GM12878 (cell line): Measurements from ENCODE around the gene RNASEH2A. TPM values are rescaled to one million over a fixed set of nuclear protein-coding genes. Genes with fewer than 3 reads are reported as not detected.

Experiments used
- ATAC-seq: fragments of 200-7000 bp; cut with Tn5 transposase; 3 replicates; pipeline ENCODE4 v1.9.1; 2020; ENCODE audit warnings: mild to moderate bottlenecking, moderate library complexity
- BruUV-seq: library from RNA; stranded (reverse); fragments of 400-500 nt; replicated peaks from 2 replicates; lab custom pipeline; 2021; lab: Mats Ljungman, UMichigan
- CTCF ChIA-PET: fragments of 300-600 bp; sonication (Branson Sonifier 250); formaldehyde crosslinking; extraction: SDS; loops from one replicate; lab custom pipeline; 2021; ENCODE audit warnings: inconsistent platforms; lab: Yijun Ruan, JAX
- POLR2A ChIA-PET: fragments of 350-600 bp; formaldehyde crosslinking; extraction: SDS; loops from one replicate; lab custom pipeline; 2021; ENCODE audit warnings: inconsistent platforms; lab: Charles Lee
- RAD21 ChIA-PET: fragments of 300-600 bp; sonication (Branson Sonifier 250); formaldehyde crosslinking; loops from one replicate; lab custom pipeline; 2023; ENCODE audit warnings: antibody characterized with exemption; ENCODE audit not compliant: unreplicated experiment; lab: Charles Lee
- SMC1A ChIA-PET: fragments of 300-600 bp; sonication (Branson Sonifier 250); formaldehyde crosslinking; loops from one replicate; lab custom pipeline; 2023; ENCODE audit not compliant: unreplicated experiment, uncharacterized antibody; lab: Charles Lee
- DNase-seq: peaks from one replicate; pipeline ENCODE4 v3.0.0-alpha.2; 2011; ENCODE audit warnings: low read depth, low spot score
- FAIRE-seq: peaks from 3 replicates; lab custom pipeline; 2011; peaks lifted over from hg19 to GRCh38; lab: Jason Lieb, UNC
- H2AFZ ChIP-seq: 2 replicates; pipeline ENCODE4 v1.6.0; 2011; ENCODE audit warnings: low read depth, low read length, control low read depth; ENCODE audit not compliant: control insufficient read depth
- H3K27ac ChIP-seq: 2 replicates; pipeline ENCODE4 v1.5.1; 2011; ENCODE audit warnings: control low read depth; ENCODE audit not compliant: control insufficient read depth, insufficient read depth
- H3K27me3 ChIP-seq, 2 experiments: replicated peaks in 1 of 2; 2 replicates each; pipeline versions ENCODE4 v1.6.0 to v1.6.1; 2011; ENCODE audit warnings: low read length in 1 of 2; ENCODE audit not compliant: control insufficient read depth in 2 of 2, insufficient read depth in 2 of 2
- H3K36me3 ChIP-seq, 2 experiments: 2 replicates each; pipeline ENCODE4 v1.5.1; 2011; ENCODE audit warnings: low read length in 1 of 2; ENCODE audit not compliant: control insufficient read depth in 2 of 2, insufficient read depth in 2 of 2
- H3K4me1 ChIP-seq: 2 replicates; pipeline ENCODE4 v1.6.1; 2011; ENCODE audit warnings: mild to moderate bottlenecking, low read length, moderate library complexity, mixed read lengths; ENCODE audit not compliant: control insufficient read depth, insufficient read depth
- H3K4me2 ChIP-seq: 2 replicates; pipeline ENCODE4 v1.6.0; 2011; ENCODE audit warnings: control low read depth; ENCODE audit not compliant: control insufficient read depth, insufficient read depth
- H3K4me3 ChIP-seq: fragments of 200-600 bp; sonication (generic); 2 replicates; pipeline ENCODE4 v1.5.1; 2016
- H3K79me2 ChIP-seq: 2 replicates; pipeline ENCODE4 v1.6.0; 2011; ENCODE audit warnings: low read length; ENCODE audit not compliant: control insufficient read depth, insufficient read depth
- H3K9ac ChIP-seq: 2 replicates; pipeline ENCODE4 v1.8.0; 2011; ENCODE audit warnings: low read length, control low read depth, mixed read lengths; ENCODE audit not compliant: control insufficient read depth, insufficient read depth
- H3K9me3 ChIP-seq: replicated peaks from 3 replicates; pipeline ENCODE4 v1.5.1; 2011; ENCODE audit warnings: mild to moderate bottlenecking, low read length; ENCODE audit not compliant: control insufficient read depth, insufficient read depth
- H4K20me1 ChIP-seq: 2 replicates; pipeline ENCODE4 v1.6.0; 2011; ENCODE audit not compliant: control insufficient read depth, insufficient read depth
- ASH2L ChIP-seq: fragments of 300-600, 200-600 bp; sonication (generic); IDR thresholded peaks from 2 replicates; pipeline ENCODE4 v1.6.1; 2017; ENCODE audit warnings: low read depth, mild to moderate bottlenecking, borderline replicate concordance
- CEBPB ChIP-seq, 2 experiments: fragments of 150-350 bp in 1 of 2; IDR thresholded peaks; 2 replicates each; pipeline ENCODE4 v1.6.1; 2012 to 2014; ENCODE audit warnings: low read depth in 2 of 2, low read length in 2 of 2, borderline replicate concordance in 1 of 2, inconsistent platforms in 1 of 2
- CREB1 ChIP-seq: IDR thresholded peaks from 2 replicates; pipeline ENCODE4 v1.6.1; 2012; ENCODE audit warnings: low read depth, mild to moderate bottlenecking, inconsistent platforms
- MEF2B ChIP-seq: fragments of 450-650 bp; IDR thresholded peaks from 2 replicates; pipeline ENCODE4 v1.6.1; 2018; ENCODE audit warnings: mild to moderate bottlenecking, moderate library complexity; ENCODE audit not compliant: partially characterized antibody, poor library complexity, severe bottlenecking
- MYC ChIP-seq: IDR thresholded peaks from 2 replicates; pipeline ENCODE4 v1.6.1; 2011; ENCODE audit warnings: mild to moderate bottlenecking, low read length, moderate library complexity, inconsistent platforms; ENCODE audit not compliant: insufficient read depth, insufficient replicate concordance, insufficient read length, severe bottlenecking
- NFIC ChIP-seq: IDR thresholded peaks from 2 replicates; pipeline ENCODE4 v1.6.1; 2012; ENCODE audit warnings: low read depth, mild to moderate bottlenecking, inconsistent platforms, low read length, moderate library complexity
- SIX5 ChIP-seq: IDR thresholded peaks from 2 replicates; pipeline ENCODE4 v1.6.1; 2011; ENCODE audit warnings: mild to moderate bottlenecking, low read depth, low read length, moderate library complexity; ENCODE audit not compliant: severe bottlenecking
- STAT1 ChIP-seq: fragments of 450-650 bp; conservative IDR thresholded peaks from 2 replicates; pipeline ENCODE4 v1.6.1; 2014; ENCODE audit warnings: antibody characterized with exemption, mild to moderate bottlenecking
- YBX1 ChIP-seq: fragments of 450-650 bp; IDR thresholded peaks from 2 replicates; pipeline ENCODE4 v1.6.1; 2016; ENCODE audit warnings: antibody characterized with exemption
- WGBS: methylation state at CpG from one replicate; pipeline ENCODE4 v1.1.6; 2016; ENCODE audit warnings: low lambda C conversion rate; ENCODE audit not compliant: insufficient replicate concordance, insufficient coverage; ENCODE audit errors: missing lambda C conversion rate; 5-methylcytosine and 5-hydroxymethylcytosine counted together
- in situ Hi-C: fragments of 300-500 bp; cut with MboI; formaldehyde crosslinking; loops from 9 replicates; pipeline ENCODE4 v1.14.3; 2018; ENCODE audit warnings: mixed read lengths
- intact Hi-C: fragments of 100-400 bp; cut with micrococcal nuclease; formaldehyde crosslinking; loops from one replicate; pipeline ENCODE4 v1.14.2; 2022; ENCODE audit not compliant: unreplicated experiment
- polyA plus RNA-seq, 11 experiments: library from polyadenylated mRNA; depleted of rRNA in 4 of 11; unstranded in 6 of 11; stranded (reverse) in 5 of 11; fragments of >200 nt; fragmentation: Nextera tagmentation in 4 of 11; fragmentation: Illumina TruSeq in 1 of 11; extraction: Ambion mirVana in 4 of 11; extraction: Trizol in 1 of 11; gene quantifications; 1 replicate in 1 of 11; 2 replicates in 10 of 11; pipeline versions ENCODE4 v1.2.1 to v1.2.3, GENCODE V29; 2011 to 2016; ENCODE audit warnings: inconsistent platforms in 2 of 11, missing spikeins in 2 of 11, low read depth in 1 of 11
- total RNA-seq, 4 experiments: library from RNA; depleted of rRNA in 3 of 4; stranded (reverse); fragments of >200 nt in 3 of 4; fragmentation: Illumina TruSeq in 1 of 4; extraction: Trizol in 1 of 4; gene quantifications; 2 replicates each; pipeline versions ENCODE4 v1.2.1 to v1.2.3, GENCODE V29; 2013 to 2021
- TF ChIP-seq, protein P1 (sequence below): fragments of 450-650 bp; IDR thresholded peaks from 2 replicates; pipeline ENCODE4 v1.6.1; 2017; ENCODE audit warnings: low read depth, mild to moderate bottlenecking, moderate library complexity
- TF ChIP-seq, protein P2 (sequence below): fragments of 450-650 bp; IDR thresholded peaks from 2 replicates; pipeline ENCODE4 v1.6.1; 2017; ENCODE audit warnings: mild to moderate bottlenecking, moderate library complexity
- TF ChIP-seq, protein P3 (sequence below): fragments of 150-350 bp; IDR thresholded peaks from 2 replicates; pipeline ENCODE4 v1.6.1; 2016; ENCODE audit warnings: low read depth, low read length
- TF ChIP-seq, protein P4 (sequence below): fragments of 450-650 bp; IDR thresholded peaks from 2 replicates; pipeline ENCODE4 v1.6.1; 2016; ENCODE audit warnings: mild to moderate bottlenecking

RNASEH2A gene
- total and polyA plus RNA-seq, 10 of the 15 experiments (the other 5 are each of a cell fraction or from before 2014, with no cell fraction given): 17.4 to 103 (median 40.4) TPM

DNA sequence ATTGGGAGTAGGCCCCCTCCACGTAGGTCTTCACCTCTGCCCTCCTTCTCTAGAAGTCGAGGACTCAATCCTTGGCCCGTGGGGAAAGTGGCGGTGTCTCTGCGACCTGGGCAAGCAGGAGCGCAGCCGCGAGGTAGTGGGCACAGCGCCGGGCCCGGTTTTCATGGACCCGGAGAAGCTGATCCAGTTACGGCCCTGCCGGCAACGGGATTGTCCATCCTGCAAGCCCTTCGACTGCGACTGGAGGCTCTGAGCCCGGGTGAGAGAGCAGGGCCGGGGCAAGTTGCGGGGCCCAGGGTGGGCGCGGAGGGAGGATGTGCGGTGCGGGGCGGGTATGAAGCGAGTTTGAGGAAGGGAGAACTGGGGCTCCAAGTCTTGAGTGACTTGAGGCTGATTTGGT, 2.3 kb upstream of the RNASEH2A start:
- ChIA-PET SMC1A (interaction anchor here (0.9 kb wide), 1 partner anchor 42 kb away, joined by 3 read pairs; no protein-coding TSS in a partner anchor), POLR2A (interaction anchor here (0.7 to 0.9 kb wide), 2 partner anchors 9 to 1918 kb away, joined by 5 read pairs; no protein-coding TSS in a partner anchor), RAD21 (no interaction called here), CTCF (interaction anchor here (1.1 to 12.9 kb wide), 3 partner anchors 26 to 41 kb away, joined by 3 to 426 read pairs (median 18); no protein-coding TSS in a partner anchor)
- H3K4me1 ChIP-seq: peaks cover 19% of the 10 kb centered on the region
- FAIRE-seq: no peak
- no peak for ATAC-seq
- H2AFZ ChIP-seq: no peak overlapping the region
- no peak overlapping the region for H3K9ac ChIP-seq
- H3K4me3 ChIP-seq: no peak overlapping the region
- no peaks in the 10 kb centered on the region for H3K27me3 ChIP-seq
- no peaks in the 10 kb centered on the region for H3K9me3 ChIP-seq
- no TSS peak for BruUV-seq
- 71% methylated on average over 19 of the region's 26 CpGs for WGBS
- no peaks in the 10 kb centered on the region for H4K20me1 ChIP-seq
- in situ Hi-C loops: no loop called here
- H3K79me2 ChIP-seq: peaks cover 20% of the 10 kb centered on the region
- H3K36me3 ChIP-seq: peaks cover 0 to 1% of the 10 kb centered on the region in 2 experiments; a peak in 3 of 4 replicates
- H3K4me2 ChIP-seq: no peak overlapping the region
- intact Hi-C loops: no loop called here
- H3K27ac ChIP-seq: no peak overlapping the region
- TF ChIP-seq, protein P1, sequence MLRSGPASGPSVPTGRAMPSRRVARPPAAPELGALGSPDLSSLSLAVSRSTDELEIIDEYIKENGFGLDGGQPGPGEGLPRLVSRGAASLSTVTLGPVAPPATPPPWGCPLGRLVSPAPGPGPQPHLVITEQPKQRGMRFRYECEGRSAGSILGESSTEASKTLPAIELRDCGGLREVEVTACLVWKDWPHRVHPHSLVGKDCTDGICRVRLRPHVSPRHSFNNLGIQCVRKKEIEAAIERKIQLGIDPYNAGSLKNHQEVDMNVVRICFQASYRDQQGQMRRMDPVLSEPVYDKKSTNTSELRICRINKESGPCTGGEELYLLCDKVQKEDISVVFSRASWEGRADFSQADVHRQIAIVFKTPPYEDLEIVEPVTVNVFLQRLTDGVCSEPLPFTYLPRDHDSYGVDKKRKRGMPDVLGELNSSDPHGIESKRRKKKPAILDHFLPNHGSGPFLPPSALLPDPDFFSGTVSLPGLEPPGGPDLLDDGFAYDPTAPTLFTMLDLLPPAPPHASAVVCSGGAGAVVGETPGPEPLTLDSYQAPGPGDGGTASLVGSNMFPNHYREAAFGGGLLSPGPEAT: no peak
- no peak for TF ChIP-seq MEF2B
- TF ChIP-seq CEBPB (IDR thresholded peaks at IDR 0.05; ENCODE audit: borderline replicate concordance in 1 of 2, low read depth in 2 of 2, low read length in 2 of 2): no peak
- TF ChIP-seq, protein P2, sequence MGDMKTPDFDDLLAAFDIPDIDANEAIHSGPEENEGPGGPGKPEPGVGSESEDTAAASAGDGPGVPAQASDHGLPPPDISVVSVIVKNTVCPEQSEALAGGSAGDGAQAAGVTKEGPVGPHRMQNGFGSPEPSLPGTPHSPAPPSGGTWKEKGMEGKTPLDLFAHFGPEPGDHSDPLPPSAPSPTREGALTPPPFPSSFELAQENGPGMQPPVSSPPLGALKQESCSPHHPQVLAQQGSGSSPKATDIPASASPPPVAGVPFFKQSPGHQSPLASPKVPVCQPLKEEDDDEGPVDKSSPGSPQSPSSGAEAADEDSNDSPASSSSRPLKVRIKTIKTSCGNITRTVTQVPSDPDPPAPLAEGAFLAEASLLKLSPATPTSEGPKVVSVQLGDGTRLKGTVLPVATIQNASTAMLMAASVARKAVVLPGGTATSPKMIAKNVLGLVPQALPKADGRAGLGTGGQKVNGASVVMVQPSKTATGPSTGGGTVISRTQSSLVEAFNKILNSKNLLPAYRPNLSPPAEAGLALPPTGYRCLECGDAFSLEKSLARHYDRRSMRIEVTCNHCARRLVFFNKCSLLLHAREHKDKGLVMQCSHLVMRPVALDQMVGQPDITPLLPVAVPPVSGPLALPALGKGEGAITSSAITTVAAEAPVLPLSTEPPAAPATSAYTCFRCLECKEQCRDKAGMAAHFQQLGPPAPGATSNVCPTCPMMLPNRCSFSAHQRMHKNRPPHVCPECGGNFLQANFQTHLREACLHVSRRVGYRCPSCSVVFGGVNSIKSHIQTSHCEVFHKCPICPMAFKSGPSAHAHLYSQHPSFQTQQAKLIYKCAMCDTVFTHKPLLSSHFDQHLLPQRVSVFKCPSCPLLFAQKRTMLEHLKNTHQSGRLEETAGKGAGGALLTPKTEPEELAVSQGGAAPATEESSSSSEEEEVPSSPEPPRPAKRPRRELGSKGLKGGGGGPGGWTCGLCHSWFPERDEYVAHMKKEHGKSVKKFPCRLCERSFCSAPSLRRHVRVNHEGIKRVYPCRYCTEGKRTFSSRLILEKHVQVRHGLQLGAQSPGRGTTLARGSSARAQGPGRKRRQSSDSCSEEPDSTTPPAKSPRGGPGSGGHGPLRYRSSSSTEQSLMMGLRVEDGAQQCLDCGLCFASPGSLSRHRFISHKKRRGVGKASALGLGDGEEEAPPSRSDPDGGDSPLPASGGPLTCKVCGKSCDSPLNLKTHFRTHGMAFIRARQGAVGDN: no peak
- TF ChIP-seq, protein P3, sequence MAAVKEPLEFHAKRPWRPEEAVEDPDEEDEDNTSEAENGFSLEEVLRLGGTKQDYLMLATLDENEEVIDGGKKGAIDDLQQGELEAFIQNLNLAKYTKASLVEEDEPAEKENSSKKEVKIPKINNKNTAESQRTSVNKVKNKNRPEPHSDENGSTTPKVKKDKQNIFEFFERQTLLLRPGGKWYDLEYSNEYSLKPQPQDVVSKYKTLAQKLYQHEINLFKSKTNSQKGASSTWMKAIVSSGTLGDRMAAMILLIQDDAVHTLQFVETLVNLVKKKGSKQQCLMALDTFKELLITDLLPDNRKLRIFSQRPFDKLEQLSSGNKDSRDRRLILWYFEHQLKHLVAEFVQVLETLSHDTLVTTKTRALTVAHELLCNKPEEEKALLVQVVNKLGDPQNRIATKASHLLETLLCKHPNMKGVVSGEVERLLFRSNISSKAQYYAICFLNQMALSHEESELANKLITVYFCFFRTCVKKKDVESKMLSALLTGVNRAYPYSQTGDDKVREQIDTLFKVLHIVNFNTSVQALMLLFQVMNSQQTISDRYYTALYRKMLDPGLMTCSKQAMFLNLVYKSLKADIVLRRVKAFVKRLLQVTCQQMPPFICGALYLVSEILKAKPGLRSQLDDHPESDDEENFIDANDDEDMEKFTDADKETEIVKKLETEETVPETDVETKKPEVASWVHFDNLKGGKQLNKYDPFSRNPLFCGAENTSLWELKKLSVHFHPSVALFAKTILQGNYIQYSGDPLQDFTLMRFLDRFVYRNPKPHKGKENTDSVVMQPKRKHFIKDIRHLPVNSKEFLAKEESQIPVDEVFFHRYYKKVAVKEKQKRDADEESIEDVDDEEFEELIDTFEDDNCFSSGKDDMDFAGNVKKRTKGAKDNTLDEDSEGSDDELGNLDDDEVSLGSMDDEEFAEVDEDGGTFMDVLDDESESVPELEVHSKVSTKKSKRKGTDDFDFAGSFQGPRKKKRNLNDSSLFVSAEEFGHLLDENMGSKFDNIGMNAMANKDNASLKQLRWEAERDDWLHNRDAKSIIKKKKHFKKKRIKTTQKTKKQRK: no peak
- no peak for TF ChIP-seq YBX1
- TF ChIP-seq STAT1: no peak
- TF ChIP-seq, protein P4, sequence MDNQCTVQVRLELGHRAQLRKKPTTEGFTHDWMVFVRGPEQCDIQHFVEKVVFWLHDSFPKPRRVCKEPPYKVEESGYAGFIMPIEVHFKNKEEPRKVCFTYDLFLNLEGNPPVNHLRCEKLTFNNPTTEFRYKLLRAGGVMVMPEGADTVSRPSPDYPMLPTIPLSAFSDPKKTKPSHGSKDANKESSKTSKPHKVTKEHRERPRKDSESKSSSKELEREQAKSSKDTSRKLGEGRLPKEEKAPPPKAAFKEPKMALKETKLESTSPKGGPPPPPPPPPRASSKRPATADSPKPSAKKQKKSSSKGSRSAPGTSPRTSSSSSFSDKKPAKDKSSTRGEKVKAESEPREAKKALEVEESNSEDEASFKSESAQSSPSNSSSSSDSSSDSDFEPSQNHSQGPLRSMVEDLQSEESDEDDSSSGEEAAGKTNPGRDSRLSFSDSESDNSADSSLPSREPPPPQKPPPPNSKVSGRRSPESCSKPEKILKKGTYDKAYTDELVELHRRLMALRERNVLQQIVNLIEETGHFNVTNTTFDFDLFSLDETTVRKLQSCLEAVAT: no peak
- no peak for TF ChIP-seq MYC
- no peak for TF ChIP-seq ASH2L
- TF ChIP-seq CREB1: no peak
- no peak for TF ChIP-seq SIX5
- no peak for TF ChIP-seq NFIC
- TF ChIP-seq, all 136 proteins: peak for 0
- DNase-seq: no peak
